KG1 (cell line): ENCODE measurements around the gene DDAH2.

Experiments used
- DNase-seq: peaks from one replicate; lab custom pipeline; 2025; lab: John Stamatoyannopoulos, UW

Gene DDAH2

GRCh38 chr6:31730631-31731086 lies 1.6 kb upstream of the DDAH2 start:
- DNase-seq: no peak

GRCh38 chr6:31729979-31730630 lies 1.0 kb upstream of the DDAH2 start:
- no peak for DNase-seq

- no peak for DNase-seq
Measured at GRCh38 chr6:31729515-31729978, 448 bp upstream of the DDAH2 start.

- peak; percentile 86 for DNase-seq
Measured at GRCh38 chr6:31727717-31728671, 1.1 kb downstream of the DDAH2 start.

GRCh38 chr6:31727034-31727716 lies 1.9 kb downstream of the DDAH2 start:
- DNase-seq: no peak

- DNase-seq: no peak
Measured at GRCh38 chr6:31725502-31726350, 3.4 kb downstream of the DDAH2 start.

- no peak for DNase-seq
Measured at GRCh38 chr6:31723980-31724691, 5.0 kb downstream of the DDAH2 start.

GRCh38 chr6:31723245-31723979 lies 5.7 kb downstream of the DDAH2 start, which contains the start of gene MPIG6B:
MPIG6B (plus strand) TSS chr6:31723373; CDS start chr6:31723384, 11 bp downstream.
- DNase-seq: no peak

- no peak for DNase-seq
Measured at GRCh38 chr6:31722173-31722572, 6.9 kb downstream of the DDAH2 start.

- no peak for DNase-seq
Measured at GRCh38 chr6:31721351-31722020, 7.6 kb downstream of the DDAH2 start, which contains the start of gene LY6G6C. LY6G6C (minus strand) TSS chr6:31721746; CDS start chr6:31721679, 67 bp downstream.

- DNase-seq: no peak
Measured at GRCh38 chr6:31720196-31720770, 8.8 kb downstream of the DDAH2 start.

- DNase-seq: no peak
Measured at GRCh38 chr6:31719001-31719400, 10.1 kb downstream of the DDAH2 start.

GRCh38 chr6:31718265-31718664 lies 10.8 kb downstream of the DDAH2 start:
- no peak for DNase-seq

- no peak for DNase-seq
Measured at GRCh38 chr6:31717499-31718222, 11.4 kb downstream of the DDAH2 start.

GRCh38 chr6:31715022-31715958 lies 13.8 kb downstream of the DDAH2 start, which contains the start of gene LY6G6D:
LY6G6D (plus strand) TSS chr6:31715348; CDS start chr6:31715356, 8 bp downstream.
- DNase-seq: no peak

GRCh38 chr6:31713991-31714684 lies 15.0 kb downstream of the DDAH2 start:
- DNase-seq: no peak
